ENCODE results near the gene EXTL1.

The EXTL1 gene

GRCh38 chr1:26023826-26024225 lies 2.3 kb downstream of the EXTL1 start:
- no peak for DNase-seq

- peak in 2 of 56 donors; percentile 9 to 24 for DNase-seq
These were observed 3.5 kb downstream of the EXTL1 start for GRCh38 chr1:26025060-26025459.

GRCh38 chr1:26025517-26025916 lies 3.9 kb downstream of the EXTL1 start:
- DNase-seq: no peak

- DNase-seq: peak in 2 of 56 donors; percentile 17
These were observed 6.3 kb downstream of the EXTL1 start for GRCh38 chr1:26027716-26028489.

GRCh38 chr1:26028490-26028980 lies 7.0 kb downstream of the EXTL1 start:
- peak in 1 of 56 donors; percentile 24 for DNase-seq

GRCh38 chr1:26029054-26029863 lies 7.7 kb downstream of the EXTL1 start:
- DNase-seq: no peak

GRCh38 chr1:26029864-26030481 lies 8.4 kb downstream of the EXTL1 start:
- DNase-seq: no peak

GRCh38 chr1:26031196-26031595 lies 9.6 kb downstream of the EXTL1 start:
- no peak for DNase-seq

GRCh38 chr1:26031611-26032220 lies 10.1 kb downstream of the EXTL1 start:
- DNase-seq: no peak

- DNase-seq: no peak
These were observed 11.2 kb downstream of the EXTL1 start for GRCh38 chr1:26032656-26033357.

GRCh38 chr1:26034504-26035202 lies 13.1 kb downstream of the EXTL1 start:
- DNase-seq: no peak

GRCh38 chr1:26035203-26035958 lies 13.8 kb downstream of the EXTL1 start:
- DNase-seq: peak; percentile 44 to 95 (median 84)

- peak in 48 of 56 donors; percentile 19 to 85 (median 65) for DNase-seq
These were observed 14.6 kb downstream of the EXTL1 start for GRCh38 chr1:26035959-26036755.

- DNase-seq: peak in 1 of 56 donors; percentile 66
These were observed 15.2 kb downstream of the EXTL1 start for GRCh38 chr1:26036756-26037281.

- DNase-seq: no peak
These were observed 16.3 kb downstream of the EXTL1 start for GRCh38 chr1:26037904-26038303.

GRCh38 chr1:26038477-26038876 lies 16.9 kb downstream of the EXTL1 start:
- no peak for DNase-seq

GRCh38 chr1:26038904-26039303 lies 17.3 kb downstream of the EXTL1 start:
- DNase-seq: no peak

- no peak for DNase-seq
These were observed 19.8 kb downstream of the EXTL1 start for GRCh38 chr1:26041401-26041800.

All from amygdala (tissue), 56 donors.